Measurements from ENCODE around the gene GRAP. TPM values are rescaled to one million over a fixed set of nuclear protein-coding genes. Genes with fewer than 3 reads are reported as not detected.

GRAP gene
- total RNA-seq, 1 donor from 2014 or later = not detected

- no peak for DNase-seq (ENCODE audit: low spot score, unreplicated experiment)
- Mint-ChIP-seq H3K27ac (no peak overlapping the region), H3K4me3 (ENCODE audit: low read depth) (no peak overlapping the region), H3K36me3 (ENCODE audit: insufficient read depth) (peaks cover 19% of the 10 kb centered on the region), H3K27me3 (no peaks in the 10 kb centered on the region), H3K4me1 (ENCODE audit: low read depth) (no peaks in the 10 kb centered on the region), H3K9me3 (ENCODE audit: low read depth) (peaks cover 10% of the 10 kb centered on the region)
- TF ChIP-seq CTCF (IDR thresholded peaks at IDR 0.05; ENCODE audit: unreplicated experiment) = no peak
Measured at GRCh38 chr17:18994631-18995030, 52.1 kb downstream of the GRAP start.

GRCh38 chr17:18993905-18994526, 52.7 kb downstream of the GRAP start:
- Mint-ChIP-seq H3K27ac (no peak overlapping the region), H3K27me3 (no peaks in the 10 kb centered on the region), H3K36me3 (ENCODE audit: insufficient read depth) (peaks cover 19% of the 10 kb centered on the region), H3K4me3 (ENCODE audit: low read depth) (no peak overlapping the region), H3K4me1 (ENCODE audit: low read depth) (no peaks in the 10 kb centered on the region), H3K9me3 (ENCODE audit: low read depth) (peaks cover 10% of the 10 kb centered on the region)
- TF ChIP-seq CTCF (IDR thresholded peaks at IDR 0.05; ENCODE audit: unreplicated experiment) = no peak
- no peak for DNase-seq (ENCODE audit: low spot score, unreplicated experiment)

GRCh38 chr17:18992454-18993130, 54.2 kb downstream of the GRAP start:
- H3K27ac Mint-ChIP-seq = no peak overlapping the region
- no peaks in the 10 kb centered on the region for H3K4me1 Mint-ChIP-seq (ENCODE audit: low read depth)
- peaks cover 10% of the 10 kb centered on the region for H3K9me3 Mint-ChIP-seq (ENCODE audit: low read depth)
- no peak for DNase-seq (ENCODE audit: low spot score, unreplicated experiment)
- TF ChIP-seq CTCF (IDR thresholded peaks at IDR 0.05; ENCODE audit: unreplicated experiment) = no peak
- H3K4me3 Mint-ChIP-seq (ENCODE audit: low read depth) = no peak overlapping the region
- H3K27me3 Mint-ChIP-seq = no peaks in the 10 kb centered on the region
- peaks cover 17% of the 10 kb centered on the region for H3K36me3 Mint-ChIP-seq (ENCODE audit: insufficient read depth)

DNA sequence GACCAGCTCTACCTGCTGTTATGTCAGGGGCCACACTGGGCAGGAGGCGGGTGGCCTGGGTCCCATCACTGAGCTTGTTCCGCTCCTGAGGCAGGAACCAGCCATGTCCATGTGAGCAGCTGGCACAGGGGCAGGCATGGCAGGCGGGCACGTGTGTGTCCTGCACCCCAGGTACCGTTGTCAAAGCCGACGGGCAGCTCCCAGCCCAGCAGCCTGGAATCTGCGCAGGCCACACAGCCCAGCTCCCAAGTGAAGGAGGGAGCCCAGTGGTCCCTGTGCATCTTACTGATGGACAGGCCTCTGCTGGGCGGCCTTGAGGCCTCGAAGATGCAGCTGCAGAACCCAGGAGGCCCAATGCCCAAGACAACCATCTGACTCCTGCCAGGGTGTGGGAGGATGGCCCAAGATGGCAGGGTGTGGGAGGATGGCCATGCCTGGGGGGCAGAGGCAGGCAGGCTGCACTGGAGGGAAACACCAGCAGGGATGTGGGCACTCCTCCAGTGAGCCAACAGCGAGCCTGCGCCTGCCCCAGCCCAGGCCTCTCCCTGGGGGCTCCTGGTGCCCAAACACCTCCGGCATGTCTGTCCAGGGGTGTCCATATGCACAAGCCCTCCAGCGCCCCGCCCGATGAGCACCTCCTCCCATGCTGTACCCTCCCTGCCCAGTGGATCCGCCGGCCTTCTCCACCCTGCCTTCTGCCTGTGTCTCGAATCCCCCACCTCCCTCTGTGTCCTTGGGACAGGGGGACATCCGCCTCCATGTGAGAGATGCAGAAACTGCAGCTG, 55.0 kb downstream of the GRAP start:
- no peak for DNase-seq (ENCODE audit: low spot score, unreplicated experiment)
- Mint-ChIP-seq H3K4me1 (ENCODE audit: low read depth) (no peaks in the 10 kb centered on the region), H3K27ac (no peak overlapping the region), H3K9me3 (ENCODE audit: low read depth) (peaks cover 10% of the 10 kb centered on the region), H3K36me3 (ENCODE audit: insufficient read depth) (peaks cover 18% of the 10 kb centered on the region), H3K4me3 (ENCODE audit: low read depth) (no peak overlapping the region), H3K27me3 (no peaks in the 10 kb centered on the region)
- TF ChIP-seq CTCF (IDR thresholded peaks at IDR 0.05; ENCODE audit: unreplicated experiment) = no peak

GRCh38 chr17:18990331-18990730, 56.4 kb downstream of the GRAP start:
- Mint-ChIP-seq H3K36me3 (ENCODE audit: insufficient read depth) (peaks cover 12% of the 10 kb centered on the region), H3K4me3 (ENCODE audit: low read depth) (no peak overlapping the region), H3K4me1 (ENCODE audit: low read depth) (no peaks in the 10 kb centered on the region), H3K9me3 (ENCODE audit: low read depth) (peaks cover 5% of the 10 kb centered on the region), H3K27me3 (no peaks in the 10 kb centered on the region), H3K27ac (no peak overlapping the region)
- no peak for TF ChIP-seq CTCF (IDR thresholded peaks at IDR 0.05; ENCODE audit: unreplicated experiment)
- DNase-seq (ENCODE audit: low spot score, unreplicated experiment) = no peak
